Right hindlimb (tissue), 1 donor: Measurements from ENCODE around the gene APH1A.
"Not testable (repeated sequence)": the region's sequence is repeated elsewhere in the genome, so short reads cannot be mapped to it uniquely, and the experiment has no call there.

Experiments
- DNase-seq: peaks from one replicate; pipeline ENCODE4 v3.0.0-alpha.2; 2018

The APH1A gene

GRCh38 chr1:150268705-150269403 lies at the start of gene APH1A:
APH1A (minus strand) TSS chr1:150269016; CDS start chr1:150268810, 206 bp downstream.
- DNase-seq: peak; percentile 98

- DNase-seq: not testable (repeated sequence)
Measured at GRCh38 chr1:150314691-150315090, 45.9 kb upstream of the APH1A start.

GRCh38 chr1:150311762-150312161 lies 42.9 kb upstream of the APH1A start:
- DNase-seq: no peak

- DNase-seq: peak; percentile 62
Measured at GRCh38 chr1:150309758-150310508, 41.1 kb upstream of the APH1A start.

GRCh38 chr1:150308585-150308984 lies 39.8 kb upstream of the APH1A start:
- DNase-seq: not testable (repeated sequence)

GRCh38 chr1:150302902-150303301 lies 34.1 kb upstream of the APH1A start:
- DNase-seq: no peak

- no peak for DNase-seq
Measured at GRCh38 chr1:150302338-150302737, 33.5 kb upstream of the APH1A start.

GRCh38 chr1:150299716-150300115 lies 30.9 kb upstream of the APH1A start:
- DNase-seq: no peak

- no peak for DNase-seq
Measured at GRCh38 chr1:150295476-150295875, 26.7 kb upstream of the APH1A start.

GRCh38 chr1:150293433-150294253 lies 24.8 kb upstream of the APH1A start, which contains the start of gene MRPS21:
MRPS21 (plus strand) TSS chr1:150293861; CDS start chr1:150294367, 506 bp downstream.
- peak; percentile 96 for DNase-seq

- no peak for DNase-seq
Measured at GRCh38 chr1:150288822-150289221, 20.0 kb upstream of the APH1A start.

GRCh38 chr1:150288382-150288781 lies 19.6 kb upstream of the APH1A start:
- no peak for DNase-seq

- DNase-seq: no peak
Measured at GRCh38 chr1:150283260-150283659, 14.4 kb upstream of the APH1A start.

- no peak for DNase-seq
Measured at GRCh38 chr1:150282558-150282958, 13.7 kb upstream of the APH1A start.

GRCh38 chr1:150281758-150282557 lies 13.1 kb upstream of the APH1A start, which contains the start of gene CIART:
CIART (plus strand) TSS chr1:150282554; CDS start chr1:150283268, 714 bp downstream.
- peak; percentile 96 for DNase-seq

GRCh38 chr1:150281221-150281757 lies 12.5 kb upstream of the APH1A start:
- peak; percentile 75 for DNase-seq

GRCh38 chr1:150280138-150280707 lies 11.4 kb upstream of the APH1A start:
- no peak for DNase-seq

- no peak for DNase-seq
Measured at GRCh38 chr1:150273311-150273710, 4.5 kb upstream of the APH1A start.

- DNase-seq: no peak
Measured at GRCh38 chr1:150271291-150271959, 2.6 kb upstream of the APH1A start.

- no peak for DNase-seq
Measured at GRCh38 chr1:150269451-150269850, 635 bp upstream of the APH1A start.

- DNase-seq: no peak
Measured at GRCh38 chr1:150268340-150268704, 494 bp downstream of the APH1A start.
